Naive thymus-derived CD8-positive, alpha-beta T cell (primary cell): Measurements from ENCODE around the gene TSPAN11. TPM values are rescaled to one million over a fixed set of nuclear protein-coding genes. Genes with fewer than 3 reads are reported as not detected.
"Not testable (repeated sequence)": the region's sequence is repeated elsewhere in the genome, so short reads cannot be mapped to it uniquely, and the experiment has no call there.

Source experiments
- ATAC-seq, 2 donors: fragments of 150-1000 bp; cut with Tn5 transposase in 1 of 2; sonication (Bioruptor Pico), chemical (Tn5 transposase) in 1 of 2; 1 replicate in 1 of 2; 2 replicates in 1 of 2; pipeline ENCODE4 v1.10.0; 2021; ENCODE audit warnings: mild to moderate bottlenecking in 2 of 2, moderate library complexity in 2 of 2
- POLR2A ChIA-PET: fragments of 350-600 bp; sonication (Branson Sonifier 250); formaldehyde crosslinking; loops from one replicate; lab custom pipeline; 2021; ENCODE audit warnings: antibody characterized with exemption; lab: Charles Lee
- DNase-seq, 10 donors: peaks; one replicate each; pipeline versions ENCODE4 v3.0.0 to v3.0.0-alpha.2; 2020 to 2022
- H3K27ac Mint-ChIP-seq, 10 donors: one replicate each; pipeline ENCODE4 v1.8.0; 2020 to 2022; ENCODE audit warnings: mild to moderate bottlenecking in 10 of 10, mixed read lengths in 10 of 10, moderate library complexity in 4 of 10, inconsistent platforms in 1 of 10
- H3K27me3 Mint-ChIP-seq, 5 donors: one replicate each; pipeline ENCODE4 v1.8.0; 2021 to 2022; ENCODE audit warnings: mixed read lengths in 5 of 5
- H3K36me3 Mint-ChIP-seq, 3 donors: one replicate each; pipeline ENCODE4 v1.8.0; 2020 to 2022; ENCODE audit warnings: mixed read lengths in 3 of 3, mild to moderate bottlenecking in 2 of 3, inconsistent platforms in 1 of 3
- H3K4me1 Mint-ChIP-seq, 4 donors: one replicate each; pipeline ENCODE4 v1.8.0; 2021 to 2022; ENCODE audit warnings: mixed read lengths in 4 of 4
- H3K4me3 Mint-ChIP-seq, 10 donors: one replicate each; pipeline ENCODE4 v1.8.0; 2020 to 2022; ENCODE audit warnings: mild to moderate bottlenecking in 10 of 10, mixed read lengths in 10 of 10, moderate library complexity in 6 of 10, inconsistent platforms in 1 of 10
- H3K9me3 Mint-ChIP-seq, 9 donors: one replicate each; pipeline ENCODE4 v1.8.0; 2020 to 2022; ENCODE audit warnings: mixed read lengths in 9 of 9, mild to moderate bottlenecking in 3 of 9, inconsistent platforms in 1 of 9, moderate library complexity in 1 of 9
- polyA plus RNA-seq, 3 donors: library from polyadenylated mRNA; unstranded; fragments of 300-500 nt; fragmentation: Illumina TruSeq; gene quantifications; one replicate each; pipeline ENCODE4 v1.2.3, GENCODE V29; 2021
- total RNA-seq, 8 experiments: library from RNA in 2 of 8; stranded (reverse) in 2 of 8; gene quantifications; one replicate each; pipeline ENCODE4 v1.2.3 and lab custom pipeline; 2021 to 2026

TSPAN11 gene, protein sequence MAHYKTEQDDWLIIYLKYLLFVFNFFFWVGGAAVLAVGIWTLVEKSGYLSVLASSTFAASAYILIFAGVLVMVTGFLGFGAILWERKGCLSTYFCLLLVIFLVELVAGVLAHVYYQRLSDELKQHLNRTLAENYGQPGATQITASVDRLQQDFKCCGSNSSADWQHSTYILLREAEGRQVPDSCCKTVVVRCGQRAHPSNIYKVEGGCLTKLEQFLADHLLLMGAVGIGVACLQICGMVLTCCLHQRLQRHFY
- not detected for total RNA-seq
- polyA plus RNA-seq, result not detected
- 0 reads per million in 6 experiments for total RNA-seq (lab: John Stamatoyannopoulos, UW)

DNA sequence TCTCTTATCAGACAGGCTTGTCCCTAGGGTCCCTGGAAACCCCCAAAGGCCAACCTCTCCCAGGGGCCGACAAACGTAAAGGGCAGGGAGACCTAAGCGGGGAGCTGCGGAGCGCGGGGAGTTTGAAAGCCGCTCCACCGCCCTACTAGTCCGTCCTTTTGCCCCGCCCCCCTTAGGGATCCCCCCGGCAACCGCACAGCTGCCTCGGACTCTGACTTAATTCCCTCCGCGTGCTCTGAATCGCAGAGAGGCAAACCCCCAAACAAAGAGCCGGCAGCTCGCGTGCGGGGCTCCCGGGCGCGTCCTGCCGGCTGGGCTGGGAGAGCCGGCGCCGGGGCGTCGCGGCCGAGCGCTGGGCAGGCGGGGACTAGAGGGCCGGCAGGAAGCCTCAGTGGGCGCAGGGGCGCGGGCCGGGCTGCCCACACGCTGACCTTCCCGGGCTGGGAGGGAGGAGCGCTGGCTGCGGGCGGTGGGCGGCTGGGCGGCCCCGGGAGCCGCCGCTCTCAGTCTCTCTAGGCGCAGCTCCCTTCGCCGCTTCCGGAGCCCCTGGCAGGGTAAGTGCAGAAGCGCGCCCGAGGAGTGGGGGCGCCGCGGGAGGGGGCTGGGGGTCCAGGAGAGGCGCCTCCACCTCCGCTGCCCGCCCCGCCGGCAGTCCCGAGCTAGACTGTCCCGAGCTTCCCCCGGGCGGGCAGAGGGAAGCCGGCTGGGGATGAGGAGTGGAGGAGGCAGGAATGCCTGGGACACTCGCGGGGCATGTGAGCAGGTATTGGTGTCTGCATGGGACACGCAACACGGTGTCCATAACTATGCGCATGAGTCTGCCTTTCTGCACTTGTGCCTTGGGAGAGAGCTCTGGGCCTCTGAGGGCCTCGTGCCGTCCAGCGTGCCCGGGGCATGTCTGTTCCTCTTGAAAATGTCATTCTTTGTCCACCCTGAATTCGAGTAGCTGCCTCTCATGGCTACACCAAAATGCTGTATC is at the start of gene TSPAN11:
Gene TSPAN11, plus strand, starts transcription at position 506 of the 979 bp plus-strand sequence. CDS start 27,244 bp downstream, outside the sequence.
- Mint-ChIP-seq H3K27ac (peak within 1 kb of the TSS in 1 of 10 donors; percentile 19), H3K4me1 (peaks cover 0 to 9% (median 2%) of the 10 kb centered on the region in 4 donors), H3K9me3 (peaks cover 0 to 2% (median 0%) of the 10 kb centered on the region in 9 donors), H3K36me3 (no peaks in the 10 kb centered on the region), H3K27me3 (peaks cover 28 to 59% (median 51%) of the 10 kb centered on the region in 5 donors), H3K4me3 (peak within 1 kb of the TSS in 2 of 10 donors; percentile 19 to 24)
- DNase-seq (no peak), ATAC-seq (no peak)
- POLR2A ChIA-PET, result no interaction called here

DNA sequence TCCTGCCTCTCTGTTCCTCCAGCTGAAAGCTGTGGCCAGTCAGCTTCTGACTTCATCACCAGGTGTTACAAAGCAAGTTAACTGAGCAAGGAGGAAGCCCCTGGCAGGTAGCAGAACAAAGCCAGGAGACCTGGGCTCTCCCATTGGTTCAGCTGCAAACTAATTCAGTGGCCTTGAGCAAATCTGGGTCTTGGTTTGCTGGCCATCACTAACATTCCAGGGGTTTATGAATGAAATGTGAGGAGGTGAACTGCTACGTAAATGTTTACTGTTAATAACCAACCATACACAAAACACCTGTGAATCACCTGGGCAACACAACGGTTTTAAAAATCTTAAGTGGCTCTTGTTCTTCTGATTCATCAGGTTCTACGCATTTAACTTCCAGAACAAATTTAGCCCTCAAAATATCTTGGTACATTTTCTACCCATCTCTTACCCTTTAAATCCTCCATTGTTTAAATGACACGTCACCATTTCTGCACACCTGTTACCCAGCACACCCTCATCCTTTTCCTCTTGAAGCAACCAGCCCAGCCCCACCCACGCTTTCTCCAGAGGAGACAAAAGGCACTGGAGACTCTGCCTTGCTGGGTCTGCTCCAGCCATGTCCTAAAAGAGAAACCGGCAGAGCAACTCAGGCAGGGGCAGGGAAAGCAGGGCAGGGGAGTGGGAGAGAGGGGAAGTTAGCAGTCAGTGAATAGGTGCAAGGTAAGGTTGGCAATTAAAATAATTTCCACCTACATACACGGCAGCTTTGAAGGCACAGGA is 49.3 kb upstream of the TSPAN11 start:
- H3K27ac Mint-ChIP-seq, result peak overlapping the region in 1 of 10 donors; percentile 24
- H3K4me3 Mint-ChIP-seq, result no peak overlapping the region
- no peaks in the 10 kb centered on the region for H3K9me3 Mint-ChIP-seq
- ATAC-seq (no peak), DNase-seq (no peak)
- POLR2A ChIA-PET, result no interaction called here
- H3K4me1 Mint-ChIP-seq, result no peaks in the 10 kb centered on the region
- no peaks in the 10 kb centered on the region for H3K36me3 Mint-ChIP-seq
- H3K27me3 Mint-ChIP-seq, result peaks cover 12 to 41% (median 25%) of the 10 kb centered on the region in 5 donors

DNA sequence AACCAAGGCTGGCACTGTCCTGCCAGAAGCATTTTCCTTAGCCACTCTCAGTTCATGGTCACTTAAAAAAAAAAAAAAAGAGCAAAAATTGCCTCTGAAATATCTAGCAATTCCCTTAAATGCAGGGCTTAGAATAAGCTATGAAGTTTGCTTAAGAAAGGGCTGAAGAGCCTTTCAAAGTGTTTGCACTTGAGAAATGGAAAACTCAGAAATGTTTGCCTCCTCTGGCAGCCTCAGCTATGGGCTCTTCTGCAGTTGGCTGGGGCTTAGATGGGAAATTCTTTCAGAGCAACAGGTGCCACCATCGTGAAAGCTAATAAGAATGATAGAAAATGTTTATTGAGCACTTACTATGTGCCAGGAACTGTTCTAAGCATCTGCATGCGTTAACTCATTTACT is 48.5 kb upstream of the TSPAN11 start:
- no peaks in the 10 kb centered on the region for H3K4me1 Mint-ChIP-seq
- H3K36me3 Mint-ChIP-seq, result no peaks in the 10 kb centered on the region
- H3K27ac Mint-ChIP-seq, result no peak overlapping the region
- POLR2A ChIA-PET, result no interaction called here
- DNase-seq (no peak), ATAC-seq (no peak)
- no peaks in the 10 kb centered on the region for H3K9me3 Mint-ChIP-seq
- peaks cover 12 to 41% (median 25%) of the 10 kb centered on the region in 5 donors for H3K27me3 Mint-ChIP-seq
- H3K4me3 Mint-ChIP-seq, result no peak overlapping the region

DNA sequence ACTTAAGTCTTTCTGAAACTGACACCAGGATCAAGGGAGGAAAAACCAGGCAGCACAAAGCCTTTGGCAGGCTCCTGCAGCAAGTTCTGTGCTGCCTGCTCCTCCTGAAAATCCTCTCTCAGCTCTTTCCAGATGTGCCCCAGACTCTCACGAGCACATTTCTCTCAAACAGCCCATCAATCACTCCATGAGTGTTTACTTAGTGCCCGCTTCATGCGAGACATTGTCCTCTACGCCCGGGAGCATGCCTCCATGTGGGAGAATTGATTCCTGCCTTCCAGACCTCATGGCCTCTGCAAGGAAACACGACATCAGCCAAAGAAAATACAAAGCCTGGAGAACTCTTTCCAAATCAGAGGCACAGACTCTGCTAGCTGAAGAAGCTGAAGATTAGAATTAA is 46.5 kb upstream of the TSPAN11 start:
- ATAC-seq, result no peak
- peaks cover 0 to 6% (median 3%) of the 10 kb centered on the region in 9 donors for H3K9me3 Mint-ChIP-seq
- no peak for DNase-seq
- H3K4me3 Mint-ChIP-seq, result no peak overlapping the region
- no peaks in the 10 kb centered on the region for H3K4me1 Mint-ChIP-seq
- peaks cover 12 to 41% (median 24%) of the 10 kb centered on the region in 5 donors for H3K27me3 Mint-ChIP-seq
- H3K27ac Mint-ChIP-seq, result no peak overlapping the region
- no peaks in the 10 kb centered on the region for H3K36me3 Mint-ChIP-seq
- POLR2A ChIA-PET, result no interaction called here

DNA sequence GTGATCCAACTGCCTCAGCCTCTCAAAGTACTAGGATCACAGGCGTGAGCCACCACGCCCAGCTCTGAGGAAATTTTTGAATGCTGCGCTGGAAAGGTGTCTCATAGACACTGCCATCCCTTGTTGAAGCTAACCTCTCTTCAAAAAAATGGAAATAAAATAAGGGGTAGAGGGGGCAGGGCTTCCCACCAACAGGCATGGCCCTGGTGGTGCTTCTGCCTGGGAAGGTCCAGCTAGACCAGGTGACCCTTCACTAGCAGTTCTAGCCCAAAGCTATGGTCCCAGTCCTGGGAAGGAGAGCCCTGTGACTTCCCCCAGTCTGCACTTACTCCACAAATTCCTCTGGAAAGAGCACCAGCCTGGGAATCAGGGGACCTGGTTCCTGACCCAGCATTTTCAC is 45.7 kb upstream of the TSPAN11 start:
- DNase-seq (no peak), ATAC-seq (no peak)
- Mint-ChIP-seq H3K27ac (no peak overlapping the region), H3K36me3 (no peaks in the 10 kb centered on the region), H3K4me3 (no peak overlapping the region), H3K4me1 (no peaks in the 10 kb centered on the region), H3K9me3 (peaks cover 0 to 12% (median 4%) of the 10 kb centered on the region in 9 donors), H3K27me3 (peaks cover 12 to 34% (median 18%) of the 10 kb centered on the region in 5 donors)
- POLR2A ChIA-PET, result no interaction called here

DNA sequence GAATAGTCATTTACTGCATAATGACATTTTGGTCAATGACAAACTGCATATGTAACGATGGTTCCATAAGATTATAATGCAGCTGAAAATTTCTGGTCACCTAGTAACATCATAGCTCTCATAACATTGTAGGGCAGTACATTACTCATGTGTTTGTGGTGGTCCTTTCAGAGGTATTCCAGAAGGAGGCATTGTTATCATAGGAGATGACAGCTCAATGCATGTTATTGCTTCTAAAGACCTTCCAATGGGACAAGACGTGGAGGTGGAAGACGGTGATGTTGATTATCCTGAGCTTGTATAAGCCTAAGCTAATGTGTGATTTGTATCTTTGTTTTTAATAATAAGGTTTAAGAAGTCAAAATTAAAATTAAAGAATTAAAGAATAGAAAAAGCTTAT is 43.8 kb upstream of the TSPAN11 start:
- Mint-ChIP-seq H3K4me1 (no peaks in the 10 kb centered on the region), H3K36me3 (peaks cover 0 to 15% (median 2%) of the 10 kb centered on the region in 3 donors), H3K27ac (no peak overlapping the region), H3K4me3 (no peak overlapping the region), H3K9me3 (peaks cover 6 to 30% (median 21%) of the 10 kb centered on the region in 9 donors), H3K27me3 (peaks cover 7 to 20% (median 12%) of the 10 kb centered on the region in 5 donors)
- no peak for DNase-seq
- no peak for ATAC-seq
- POLR2A ChIA-PET, result no interaction called here

DNA sequence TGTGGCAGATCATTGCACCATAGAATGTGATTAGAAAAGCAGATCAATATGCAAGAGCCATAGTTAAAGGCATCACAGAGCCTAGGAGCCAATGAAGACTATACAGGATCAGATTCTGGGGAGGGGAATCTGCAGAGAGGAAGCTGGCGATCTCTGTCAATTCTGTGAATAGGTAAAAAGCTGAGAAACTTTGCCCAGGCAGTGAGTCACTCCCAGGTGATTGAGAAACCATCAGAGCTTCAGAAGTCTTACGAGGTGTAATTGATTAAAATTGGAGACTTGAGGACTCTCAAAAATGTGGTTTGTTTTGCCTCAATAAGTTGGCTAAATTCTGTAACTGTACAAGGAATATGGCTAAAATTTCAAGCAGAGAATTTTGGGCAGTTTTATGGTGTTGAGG is 41.7 kb upstream of the TSPAN11 start:
- Mint-ChIP-seq H3K9me3 (peaks cover 8 to 45% (median 23%) of the 10 kb centered on the region in 9 donors), H3K4me3 (no peak overlapping the region), H3K4me1 (no peaks in the 10 kb centered on the region), H3K36me3 (peaks cover 0 to 17% (median 2%) of the 10 kb centered on the region in 3 donors), H3K27me3 (peaks cover 3 to 9% (median 6%) of the 10 kb centered on the region in 5 donors), H3K27ac (no peak overlapping the region)
- ATAC-seq (no peak), DNase-seq (no peak)
- POLR2A ChIA-PET, result no interaction called here

DNA sequence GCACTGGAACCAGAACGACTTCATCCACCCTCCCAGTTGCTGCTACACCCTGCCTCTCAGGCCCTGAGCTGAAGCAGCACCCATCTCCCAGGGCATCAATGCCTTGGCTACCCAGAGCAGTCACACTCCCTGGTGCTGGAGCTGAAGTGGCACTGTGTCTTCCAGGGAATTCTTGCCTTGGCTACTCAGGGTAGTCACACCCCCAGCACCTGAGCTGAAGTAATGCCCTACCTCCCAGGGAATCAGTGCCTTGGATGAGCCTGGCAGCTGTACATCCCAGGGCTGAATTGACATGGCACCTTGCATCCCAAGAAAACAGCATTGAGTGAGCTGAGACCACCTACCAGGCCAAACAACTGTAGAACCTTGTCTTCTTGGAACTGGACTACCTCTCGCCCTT is 41.2 kb upstream of the TSPAN11 start:
- ATAC-seq (no peak), DNase-seq (no peak)
- H3K4me1 Mint-ChIP-seq, result no peaks in the 10 kb centered on the region
- peaks cover 8 to 50% (median 28%) of the 10 kb centered on the region in 9 donors for H3K9me3 Mint-ChIP-seq
- no peak overlapping the region for H3K27ac Mint-ChIP-seq
- peaks cover 0 to 3% (median under 1%) of the 10 kb centered on the region in 5 donors for H3K27me3 Mint-ChIP-seq
- no peak overlapping the region for H3K4me3 Mint-ChIP-seq
- H3K36me3 Mint-ChIP-seq, result peaks cover 0 to 17% (median 2%) of the 10 kb centered on the region in 3 donors
- POLR2A ChIA-PET, result no interaction called here

DNA sequence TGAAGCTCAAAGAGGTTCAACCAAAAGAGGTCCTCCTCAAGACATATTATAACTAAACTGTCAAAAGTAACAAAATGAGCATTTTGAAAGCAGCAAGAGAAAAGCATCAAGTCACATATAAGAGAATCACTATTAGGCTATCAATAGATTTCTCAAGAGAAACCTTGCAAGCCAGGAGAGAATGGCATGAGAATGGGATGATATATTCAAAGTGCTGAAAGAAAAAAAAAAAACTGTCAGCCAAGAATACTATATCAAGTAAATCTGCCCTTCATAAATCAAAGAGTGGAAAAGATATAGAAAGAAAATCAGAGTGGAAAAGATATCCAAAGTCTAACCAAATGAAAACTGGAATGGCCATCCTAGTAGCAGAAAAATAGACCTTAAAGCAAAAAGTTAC is 39.3 kb upstream of the TSPAN11 start:
- ATAC-seq (no peak), DNase-seq (no peak)
- H3K36me3 Mint-ChIP-seq, result peaks cover 0 to 17% (median 2%) of the 10 kb centered on the region in 3 donors
- no peak overlapping the region for H3K27ac Mint-ChIP-seq
- no peak overlapping the region for H3K4me3 Mint-ChIP-seq
- POLR2A ChIA-PET, result no interaction called here
- H3K9me3 Mint-ChIP-seq, result peaks cover 8 to 61% (median 34%) of the 10 kb centered on the region in 9 donors
- peaks cover 0 to 1% (median 0%) of the 10 kb centered on the region in 5 donors for H3K27me3 Mint-ChIP-seq
- no peaks in the 10 kb centered on the region for H3K4me1 Mint-ChIP-seq

DNA sequence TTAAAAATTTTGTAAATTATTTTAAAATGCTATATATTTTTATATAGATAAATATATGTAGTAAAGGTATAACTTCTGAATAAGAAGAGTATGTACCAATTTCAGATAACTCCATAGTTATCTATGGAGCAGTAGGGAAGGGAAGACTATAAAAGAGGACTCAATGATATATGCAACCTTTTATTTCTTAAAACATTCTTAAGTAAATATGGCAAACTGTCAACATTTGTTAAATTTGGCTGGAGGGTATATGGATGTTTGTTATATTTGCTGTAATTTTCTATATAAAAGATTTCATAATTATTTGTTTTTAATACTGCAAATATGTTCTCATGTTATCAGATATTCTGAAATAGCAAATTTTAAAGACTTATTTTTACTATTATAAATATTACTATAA is 38.3 kb upstream of the TSPAN11 start:
- POLR2A ChIA-PET, result no interaction called here
- Mint-ChIP-seq H3K4me1 (no peaks in the 10 kb centered on the region), H3K9me3 (peaks cover 8 to 61% (median 34%) of the 10 kb centered on the region in 9 donors), H3K27ac (no peak overlapping the region), H3K27me3 (peaks cover 0 to 7% (median 0%) of the 10 kb centered on the region in 5 donors), H3K4me3 (no peak overlapping the region), H3K36me3 (peaks cover 0 to 17% (median 2%) of the 10 kb centered on the region in 3 donors)
- ATAC-seq (no peak), DNase-seq (no peak)

DNA sequence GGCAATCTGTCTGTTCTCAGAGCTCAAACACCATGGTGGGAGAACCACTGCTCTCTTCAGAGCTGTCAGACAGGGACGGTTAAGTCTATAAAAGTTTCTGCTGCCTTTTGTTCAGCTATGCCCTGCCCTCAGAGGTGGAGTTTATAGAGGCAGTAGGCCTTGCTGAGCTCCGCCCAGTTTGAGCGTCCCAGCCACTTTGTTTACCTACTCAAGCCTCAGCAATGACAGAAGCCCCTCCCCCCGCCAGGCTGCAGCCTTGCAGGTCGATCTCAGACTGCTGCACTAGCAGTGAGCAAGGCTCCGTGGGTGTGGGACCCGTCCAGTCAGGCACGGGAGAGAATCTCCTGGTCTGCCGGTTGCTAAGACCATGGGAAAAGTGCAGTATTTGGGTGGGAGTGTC is 32.0 kb upstream of the TSPAN11 start:
- H3K27ac Mint-ChIP-seq, POLR2A ChIA-PET, DNase-seq, H3K4me3 Mint-ChIP-seq, H3K4me1 Mint-ChIP-seq, H3K36me3 Mint-ChIP-seq, ATAC-seq: not testable (repeated sequence)
- peaks cover 8 to 31% (median 17%) of the 10 kb centered on the region in 5 donors for H3K27me3 Mint-ChIP-seq
- peaks cover 0 to 22% (median 11%) of the 10 kb centered on the region in 9 donors for H3K9me3 Mint-ChIP-seq

DNA sequence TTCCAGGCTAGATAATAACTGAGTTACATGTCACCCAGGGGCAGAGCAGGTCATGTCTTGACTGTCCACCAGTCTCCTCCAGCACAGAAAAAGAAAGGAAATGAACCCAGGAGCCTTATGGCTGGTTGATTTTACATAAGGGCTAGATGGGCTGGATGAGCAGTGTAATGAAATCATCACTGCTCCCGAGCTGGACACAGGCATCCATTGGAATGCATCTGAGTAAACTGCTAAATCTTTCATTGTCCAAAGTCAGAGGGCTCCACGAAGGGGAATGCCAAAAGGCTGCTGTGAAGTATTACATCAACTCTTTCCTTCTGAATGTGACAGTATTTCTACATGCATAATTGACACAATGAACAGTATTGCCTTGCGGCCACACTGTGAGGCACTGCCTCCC is 30.1 kb upstream of the TSPAN11 start:
- DNase-seq (no peak), ATAC-seq (no peak)
- H3K4me3 Mint-ChIP-seq, result no peak overlapping the region
- POLR2A ChIA-PET, result no interaction called here
- peaks cover 0 to 7% (median 2%) of the 10 kb centered on the region in 9 donors for H3K9me3 Mint-ChIP-seq
- no peaks in the 10 kb centered on the region for H3K4me1 Mint-ChIP-seq
- no peaks in the 10 kb centered on the region for H3K36me3 Mint-ChIP-seq
- peaks cover 12 to 44% (median 26%) of the 10 kb centered on the region in 5 donors for H3K27me3 Mint-ChIP-seq
- no peak overlapping the region for H3K27ac Mint-ChIP-seq
